Loucy (cell line): ENCODE measurements around the gene NDUFB10.

Experiments used
- EZH2phosphoT487 ChIP-seq: fragments of 200-600 bp; IDR thresholded peaks from 2 replicates; pipeline ENCODE4 v1.6.1; 2018; ENCODE audit warnings: antibody characterized with exemption, mild to moderate bottlenecking, moderate library complexity, borderline replicate concordance
- TF ChIP-seq, protein P1 (sequence below): fragments of 200-600 bp; sonication (generic); conservative IDR thresholded peaks from 2 replicates; pipeline ENCODE4 v1.5.1; 2014; ENCODE audit warnings: mild to moderate bottlenecking, antibody characterized with exemption, low read length

DNA sequence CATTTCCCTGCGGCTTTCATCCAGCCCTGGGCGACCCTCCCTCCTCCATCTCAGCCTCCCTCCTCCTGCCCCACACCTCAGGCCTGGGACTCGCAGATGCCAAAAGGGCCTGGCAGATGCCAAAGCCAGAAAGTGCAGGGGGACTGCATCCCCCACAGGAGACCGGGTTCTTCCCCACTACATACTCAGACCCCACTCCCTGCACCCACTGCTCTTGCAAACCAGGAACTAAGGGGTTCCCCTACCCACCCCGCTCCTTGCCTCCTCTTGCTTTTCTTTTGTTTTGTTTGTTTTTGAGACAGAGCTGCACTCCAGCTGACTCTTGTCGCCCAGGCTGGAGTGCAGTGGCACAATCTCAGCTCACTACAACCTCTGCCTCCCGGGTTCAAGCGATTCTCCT is 44.4 kb upstream of the NDUFB10 start:
- TF ChIP-seq, protein P1, sequence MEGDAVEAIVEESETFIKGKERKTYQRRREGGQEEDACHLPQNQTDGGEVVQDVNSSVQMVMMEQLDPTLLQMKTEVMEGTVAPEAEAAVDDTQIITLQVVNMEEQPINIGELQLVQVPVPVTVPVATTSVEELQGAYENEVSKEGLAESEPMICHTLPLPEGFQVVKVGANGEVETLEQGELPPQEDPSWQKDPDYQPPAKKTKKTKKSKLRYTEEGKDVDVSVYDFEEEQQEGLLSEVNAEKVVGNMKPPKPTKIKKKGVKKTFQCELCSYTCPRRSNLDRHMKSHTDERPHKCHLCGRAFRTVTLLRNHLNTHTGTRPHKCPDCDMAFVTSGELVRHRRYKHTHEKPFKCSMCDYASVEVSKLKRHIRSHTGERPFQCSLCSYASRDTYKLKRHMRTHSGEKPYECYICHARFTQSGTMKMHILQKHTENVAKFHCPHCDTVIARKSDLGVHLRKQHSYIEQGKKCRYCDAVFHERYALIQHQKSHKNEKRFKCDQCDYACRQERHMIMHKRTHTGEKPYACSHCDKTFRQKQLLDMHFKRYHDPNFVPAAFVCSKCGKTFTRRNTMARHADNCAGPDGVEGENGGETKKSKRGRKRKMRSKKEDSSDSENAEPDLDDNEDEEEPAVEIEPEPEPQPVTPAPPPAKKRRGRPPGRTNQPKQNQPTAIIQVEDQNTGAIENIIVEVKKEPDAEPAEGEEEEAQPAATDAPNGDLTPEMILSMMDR, result no peak
- TF ChIP-seq EZH2phosphoT487, result no peak
